Astrocyte (in vitro differentiated cells and primary cell): ENCODE measurements around the gene BCL7A.

ENCODE experiments used
- EZH2 ChIP-seq: IDR thresholded peaks from 2 replicates; pipeline ENCODE4 v1.6.1; 2012; ENCODE audit warnings: mild to moderate bottlenecking, low read length, inconsistent platforms; ENCODE audit not compliant: insufficient read depth
- TF ChIP-seq, protein P1 (sequence below): IDR thresholded peaks from 2 replicates; pipeline ENCODE4 v1.5.1; 2011; ENCODE audit warnings: low read depth, mild to moderate bottlenecking, inconsistent platforms, low read length, moderate library complexity; ENCODE audit not compliant: insufficient read depth

DNA sequence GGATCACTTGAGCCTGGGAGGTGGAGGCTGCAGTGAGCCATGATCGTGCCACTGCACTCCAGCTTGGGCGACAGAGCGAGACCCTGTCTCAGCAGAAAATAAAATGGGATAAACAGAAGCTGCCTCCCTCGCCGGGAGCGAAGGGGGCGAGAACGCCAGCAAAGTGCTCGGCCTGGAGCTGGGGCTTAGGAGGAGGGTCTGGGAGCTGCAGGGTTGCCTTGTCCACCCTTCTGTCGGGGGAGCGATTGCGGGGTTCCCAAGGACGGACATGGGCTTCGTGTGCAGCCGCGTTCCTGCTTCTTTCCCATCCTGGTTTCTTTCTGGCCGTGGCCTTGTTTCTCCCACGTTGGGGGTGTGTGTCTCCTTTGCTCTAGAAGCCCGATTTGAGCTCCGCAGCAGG, 29.0 kb downstream of the BCL7A start:
- TF ChIP-seq, protein P1, sequence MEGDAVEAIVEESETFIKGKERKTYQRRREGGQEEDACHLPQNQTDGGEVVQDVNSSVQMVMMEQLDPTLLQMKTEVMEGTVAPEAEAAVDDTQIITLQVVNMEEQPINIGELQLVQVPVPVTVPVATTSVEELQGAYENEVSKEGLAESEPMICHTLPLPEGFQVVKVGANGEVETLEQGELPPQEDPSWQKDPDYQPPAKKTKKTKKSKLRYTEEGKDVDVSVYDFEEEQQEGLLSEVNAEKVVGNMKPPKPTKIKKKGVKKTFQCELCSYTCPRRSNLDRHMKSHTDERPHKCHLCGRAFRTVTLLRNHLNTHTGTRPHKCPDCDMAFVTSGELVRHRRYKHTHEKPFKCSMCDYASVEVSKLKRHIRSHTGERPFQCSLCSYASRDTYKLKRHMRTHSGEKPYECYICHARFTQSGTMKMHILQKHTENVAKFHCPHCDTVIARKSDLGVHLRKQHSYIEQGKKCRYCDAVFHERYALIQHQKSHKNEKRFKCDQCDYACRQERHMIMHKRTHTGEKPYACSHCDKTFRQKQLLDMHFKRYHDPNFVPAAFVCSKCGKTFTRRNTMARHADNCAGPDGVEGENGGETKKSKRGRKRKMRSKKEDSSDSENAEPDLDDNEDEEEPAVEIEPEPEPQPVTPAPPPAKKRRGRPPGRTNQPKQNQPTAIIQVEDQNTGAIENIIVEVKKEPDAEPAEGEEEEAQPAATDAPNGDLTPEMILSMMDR: no peak
- TF ChIP-seq EZH2: no peak
